Gastroesophageal sphincter (tissue), 4 donors: ENCODE results near the gene EFCAB5. TPM values are rescaled to one million over a fixed set of nuclear protein-coding genes. Genes with fewer than 3 reads are reported as not detected.
"Not testable (repeated sequence)": the region's sequence is repeated elsewhere in the genome, so short reads cannot be mapped to it uniquely, and the experiment has no call there.

Experiments used
- ATAC-seq: fragments of 150-250 bp; one replicate; pipeline ENCODE4 v1.9.1; 2016; ENCODE audit warnings: mild to moderate bottlenecking, moderate library complexity
- H3K27ac ChIP-seq, 4 donors: fragments of 200-600 bp; sonication (generic) in 3 of 4; 1 replicate in 3 of 4; 2 replicates in 1 of 4; pipeline ENCODE4 v1.5.1; 2016 to 2019
- H3K27me3 ChIP-seq: fragments of 200-600 bp; sonication (generic); one replicate; pipeline ENCODE4 v1.5.1; 2019
- H3K36me3 ChIP-seq, 2 donors: fragments of 200-600 bp; sonication (generic); one replicate each; pipeline ENCODE4 v1.5.1; 2019; ENCODE audit warnings: control low read depth in 1 of 2
- H3K4me1 ChIP-seq, 3 donors: fragments of 200-600 bp; sonication (generic); 1 replicate in 2 of 3; 2 replicates in 1 of 3; pipeline ENCODE4 v1.5.1; 2016 to 2019; ENCODE audit warnings: control low read depth in 2 of 3
- H3K4me3 ChIP-seq, 2 donors: fragments of 200-600 bp; sonication (generic); one replicate each; pipeline ENCODE4 v1.5.1; 2019; ENCODE audit warnings: mild to moderate bottlenecking in 1 of 2, moderate library complexity in 1 of 2
- H3K9me3 ChIP-seq, 3 donors: fragments of 200-600 bp; sonication (generic); one replicate each; pipeline ENCODE4 v1.5.1; 2017 to 2019; ENCODE audit warnings: control low read depth in 2 of 3
- CTCF ChIP-seq, 4 experiments: fragments of 200-600 bp in 2 of 4; fragments of 450-650 bp in 2 of 4; sonication (generic) in 1 of 4; IDR thresholded peaks; one replicate each; pipeline ENCODE4 v1.5.1; 2017 to 2019; ENCODE audit warnings: antibody characterized with exemption in 4 of 4, mild to moderate bottlenecking in 2 of 4, moderate library complexity in 2 of 4
- EP300 ChIP-seq: sonication (generic); formaldehyde crosslinking; IDR thresholded peaks from one replicate; pipeline ENCODE4 v1.6.1; 2017; ENCODE audit warnings: antibody characterized with exemption, mild to moderate bottlenecking
- POLR2A ChIP-seq, 2 donors: fragments of 450-650 bp; IDR thresholded peaks; one replicate each; pipeline ENCODE4 v1.6.1; 2017; ENCODE audit warnings: antibody characterized with exemption in 2 of 2, mild to moderate bottlenecking in 2 of 2, moderate library complexity in 1 of 2
- POLR2AphosphoS5 ChIP-seq: sonication (generic); formaldehyde crosslinking; IDR thresholded peaks from one replicate; pipeline ENCODE4 v1.6.1; 2017; ENCODE audit warnings: antibody characterized with exemption
- WGBS, 2 donors: methylation state at CpG; one replicate each; pipeline ENCODE4 v1.1.5; 2018; ENCODE audit warnings: low coverage in 1 of 2; 5-methylcytosine and 5-hydroxymethylcytosine counted together
- total RNA-seq, 4 donors: library from RNA; depleted of rRNA; stranded (reverse); fragments of >200 nt; gene quantifications; one replicate each; pipeline ENCODE4 v1.1.0, GENCODE V29; 2016

The EFCAB5 gene
- 1 to 10 TPM in 1 of 4 donors, under 1 TPM in 1, not detected in 2; 0.27 to 2.8 TPM for total RNA-seq

GRCh38 chr17:29941334-29941733, at the start of gene EFCAB5:
EFCAB5 (plus strand) TSS chr17:29941634; CDS start chr17:29941797, 163 bp downstream.
- Histone ChIP-seq H3K9me3 (no peaks in the 10 kb centered on the region), H3K27me3 (peaks cover 3% of the 10 kb centered on the region), H3K27ac (no peak within 1 kb of the TSS), H3K4me3 (no peak within 1 kb of the TSS), H3K36me3 (no peaks in the 10 kb centered on the region), H3K4me1 (no peaks in the 10 kb centered on the region)
- TF ChIP-seq POLR2AphosphoS5 = no peak
- TF ChIP-seq EP300 = no peak
- no peak for ATAC-seq
- WGBS, 2 donors = 60 to 65% methylated on average over 1 of the region's 1 CpG

DNA sequence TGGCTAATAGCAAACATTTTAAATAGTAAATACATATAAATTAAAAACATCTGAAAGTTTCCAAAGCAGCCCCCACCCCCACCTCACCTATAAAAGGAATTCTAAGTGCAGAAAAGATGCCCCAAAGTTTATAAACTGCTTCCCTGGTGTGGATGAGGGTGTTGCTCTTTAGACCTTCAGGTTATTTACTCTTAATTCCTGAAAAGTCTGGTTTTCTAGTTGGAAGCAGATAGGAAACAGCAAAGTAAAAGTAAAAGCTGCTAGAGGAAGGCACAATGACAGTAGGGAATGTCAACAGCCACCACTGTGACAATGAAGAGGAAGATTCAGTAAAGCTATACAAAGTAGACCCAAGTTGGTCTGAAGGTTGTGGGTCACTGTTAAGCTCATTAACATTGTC, 49.2 kb upstream of the EFCAB5 start:
- H3K9me3 ChIP-seq = no peaks in the 10 kb centered on the region
- TF ChIP-seq CTCF (IDR thresholded peaks at IDR 0.05) (no peak), POLR2AphosphoS5 (no peak), POLR2A (IDR thresholded peaks at IDR 0.05) (no peak), EP300 (no peak)

GRCh38 chr17:29897136-29897535, 44.3 kb upstream of the EFCAB5 start:
- H3K4me1 ChIP-seq, H3K4me3 ChIP-seq, H3K27ac ChIP-seq, H3K27me3 ChIP-seq, ATAC-seq, H3K36me3 ChIP-seq, H3K9me3 ChIP-seq: not testable (repeated sequence)
- WGBS, 2 donors = 92 to 95% methylated on average over 4 of the region's 4 CpGs

More for the DNA sequence above, 49.2 kb upstream of the EFCAB5 start:
- Histone ChIP-seq H3K4me3 (no peak overlapping the region), H3K27me3 (no peaks in the 10 kb centered on the region), H3K27ac (no peak overlapping the region), H3K4me1 (no peaks in the 10 kb centered on the region), H3K36me3 (no peaks in the 10 kb centered on the region)
- no peak for ATAC-seq

DNA sequence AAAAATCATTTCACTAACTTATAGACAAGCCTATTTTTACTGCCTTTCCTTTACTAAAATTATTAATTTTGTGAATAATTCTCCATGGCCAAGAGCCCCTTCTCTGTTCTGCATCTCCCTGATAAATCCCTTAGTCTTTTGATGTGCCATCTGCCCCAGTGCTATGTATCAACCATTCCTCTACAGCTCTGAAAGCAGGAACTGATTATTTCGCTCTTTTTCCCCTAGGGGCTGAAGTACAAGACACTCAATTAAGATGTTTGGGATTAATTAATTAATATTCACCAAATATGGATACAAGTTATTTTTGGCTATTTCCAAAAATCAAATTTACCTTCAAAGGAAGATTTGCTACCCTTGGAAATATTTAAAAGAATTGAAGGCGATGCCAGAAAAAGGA, 38.0 kb upstream of the EFCAB5 start:
- Histone ChIP-seq H3K27me3 (no peaks in the 10 kb centered on the region), H3K36me3 (no peaks in the 10 kb centered on the region), H3K27ac (no peak overlapping the region), H3K4me3 (no peak overlapping the region), H3K4me1 (no peaks in the 10 kb centered on the region), H3K9me3 (no peaks in the 10 kb centered on the region)
- TF ChIP-seq CTCF (IDR thresholded peaks at IDR 0.05) = no peak
- no peak for TF ChIP-seq EP300
- no peak for TF ChIP-seq POLR2AphosphoS5
- no peak for TF ChIP-seq POLR2A (IDR thresholded peaks at IDR 0.05)
- no peak for ATAC-seq
- WGBS, 2 donors = 88% methylated on average over 2 of the region's 2 CpGs; no CpG with 5 or more reads in 1 of the 2 donors

GRCh38 chr17:29905086-29905878, 36.2 kb upstream of the EFCAB5 start:
- Histone ChIP-seq H3K27ac (no peak overlapping the region), H3K4me3 (no peak overlapping the region), H3K27me3 (no peaks in the 10 kb centered on the region), H3K9me3 (no peaks in the 10 kb centered on the region), H3K4me1 (no peaks in the 10 kb centered on the region), H3K36me3 (no peaks in the 10 kb centered on the region)
- 100% methylated on average over 1 of the region's 3 CpGs; no CpG with 5 or more reads in 1 of the 2 donors for WGBS, 2 donors
- TF ChIP-seq POLR2AphosphoS5 (no peak), EP300 (no peak), CTCF (IDR thresholded peaks at IDR 0.05) (no peak), POLR2A (IDR thresholded peaks at IDR 0.05) (no peak)
- no peak for ATAC-seq

DNA sequence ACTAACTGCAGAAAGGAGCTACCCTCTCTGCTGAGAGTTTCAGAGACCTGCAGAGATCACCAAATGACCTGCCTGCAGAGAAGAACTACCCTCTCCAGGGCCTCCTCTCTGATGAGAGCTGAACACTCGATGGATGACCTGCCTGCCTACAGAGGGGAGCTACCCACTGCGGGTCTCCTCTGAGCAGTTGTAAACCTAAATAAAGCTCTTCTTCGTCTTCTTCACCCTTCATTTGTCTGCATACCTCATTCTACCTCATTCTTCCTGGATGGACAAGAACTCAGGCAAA, 35.6 kb upstream of the EFCAB5 start:
- Histone ChIP-seq H3K36me3 (no peaks in the 10 kb centered on the region), H3K27me3 (no peaks in the 10 kb centered on the region), H3K27ac (no peak overlapping the region), H3K4me1 (no peaks in the 10 kb centered on the region), H3K4me3 (no peak overlapping the region), H3K9me3 (no peaks in the 10 kb centered on the region)
- TF ChIP-seq POLR2A (IDR thresholded peaks at IDR 0.05) (no peak), POLR2AphosphoS5 (no peak), EP300 (no peak), CTCF (IDR thresholded peaks at IDR 0.05) (no peak)
- no peak for ATAC-seq
- WGBS, 2 donors = 80 to 100% methylated on average over 1 of the region's 3 CpGs
